MM.1S (cell line): Measurements from ENCODE around the gene ADRA1B.

ENCODE experiments used
- DNase-seq: peaks from one replicate; pipeline ENCODE4 v3.0.0-alpha.2; 2015
- H2AFZ ChIP-seq: fragments of 300-600 bp; sonication (generic); 2 replicates; pipeline ENCODE4 v1.6.0; 2016; ENCODE audit warnings: antibody characterized with exemption, low read length
- H3F3A ChIP-seq: fragments of 300-600 bp; sonication (generic); 2 replicates; pipeline ENCODE4 v1.6.1; 2016; ENCODE audit warnings: mild to moderate bottlenecking, antibody characterized with exemption, low read length, moderate library complexity, mixed read lengths; ENCODE audit not compliant: insufficient read depth
- H3K27ac ChIP-seq: fragments of 300-600 bp; sonication (generic); 2 replicates; pipeline ENCODE4 v1.5.1; 2016; ENCODE audit warnings: mild to moderate bottlenecking, low read length
- H3K27me3 ChIP-seq: fragments of 300-600 bp; sonication (generic); replicated peaks from 2 replicates; pipeline ENCODE4 v1.6.0; 2016; ENCODE audit warnings: low read length; ENCODE audit not compliant: insufficient read depth
- H3K36me3 ChIP-seq: fragments of 300-600 bp; sonication (generic); replicated peaks from 2 replicates; pipeline ENCODE4 v1.6.1; 2016; ENCODE audit warnings: mild to moderate bottlenecking, low read length, mixed read lengths; ENCODE audit not compliant: insufficient read depth
- H3K4me1 ChIP-seq: fragments of 300-600 bp; sonication (generic); 2 replicates; pipeline ENCODE4 v1.6.1; 2016; ENCODE audit warnings: low read length, mixed read lengths
- H3K4me2 ChIP-seq: fragments of 300-600 bp; sonication (generic); 2 replicates; pipeline ENCODE4 v1.6.0; 2016; ENCODE audit warnings: low read depth, low read length
- H3K4me3 ChIP-seq: fragments of 300-600 bp; sonication (generic); 2 replicates; pipeline ENCODE4 v1.5.1; 2016; ENCODE audit warnings: low read length, mixed read lengths
- H3K79me2 ChIP-seq: fragments of 300-600 bp; sonication (generic); 2 replicates; pipeline ENCODE4 v1.6.1; 2016; ENCODE audit warnings: mixed run types, low read length, mixed read lengths
- H3K9ac ChIP-seq: fragments of 300-600 bp; sonication (generic); 2 replicates; pipeline ENCODE4 v1.6.1; 2016; ENCODE audit warnings: low read length, mixed read lengths
- H3K9me2 ChIP-seq: fragments of 300-600 bp; sonication (generic); replicated peaks from 2 replicates; pipeline ENCODE4 v1.6.1; 2016; ENCODE audit warnings: mild to moderate bottlenecking, low read length, mixed read lengths; ENCODE audit not compliant: insufficient read depth
- H3K9me3 ChIP-seq: fragments of 300-600 bp; sonication (generic); replicated peaks from 2 replicates; pipeline ENCODE4 v1.6.1; 2016; ENCODE audit warnings: mild to moderate bottlenecking, low read length, mixed read lengths; ENCODE audit not compliant: insufficient read depth
- H4K20me1 ChIP-seq: fragments of 300-600 bp; sonication (generic); 2 replicates; pipeline ENCODE4 v1.6.1; 2016; ENCODE audit warnings: mild to moderate bottlenecking, low read length, moderate library complexity, mixed read lengths; ENCODE audit not compliant: insufficient read depth
- EZH2 ChIP-seq: fragments of 300-600 bp; sonication (generic); optimal IDR thresholded peaks from 2 replicates; pipeline ENCODE3; 2017; ENCODE audit warnings: low read depth, mild to moderate bottlenecking, antibody characterized with exemption, low read length, mixed read lengths
- EZH2phosphoT487 ChIP-seq: fragments of 300-600 bp; sonication (generic); IDR thresholded peaks from 2 replicates; pipeline ENCODE4 v1.6.1; 2018; ENCODE audit warnings: antibody characterized with exemption, low read length
- TF ChIP-seq, protein P1 (sequence below): fragments of 300-600 bp; sonication (generic); IDR thresholded peaks from 2 replicates; pipeline ENCODE4 v1.5.1; 2016; ENCODE audit warnings: antibody characterized with exemption, low read length, mixed read lengths

ADRA1B gene

DNA sequence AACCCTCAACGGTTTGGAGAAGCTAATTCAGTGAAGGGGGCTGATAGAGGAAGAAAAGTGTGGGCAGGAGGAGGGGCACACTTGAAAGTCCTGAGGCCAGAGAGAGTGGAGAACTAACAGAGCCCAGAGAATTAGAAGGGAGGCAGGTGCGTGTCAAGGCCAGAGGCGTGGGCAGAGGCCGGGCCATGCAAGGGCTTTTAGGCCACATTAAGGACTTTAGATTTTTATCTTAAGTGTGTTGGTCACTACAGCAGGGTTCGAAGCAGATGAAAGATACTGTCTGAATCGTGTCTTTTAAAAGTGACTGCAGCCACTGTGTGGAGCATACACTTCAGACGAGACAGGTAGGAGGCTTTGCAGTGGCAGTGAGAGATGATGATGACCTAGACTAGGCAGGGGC, 6.7 kb downstream of the ADRA1B start:
- DNase-seq = no peak
- H3K79me2 ChIP-seq = no peaks in the 10 kb centered on the region
- H3K27me3 ChIP-seq = no peaks in the 10 kb centered on the region
- no peak overlapping the region for H3K4me3 ChIP-seq
- no peak overlapping the region for H2AFZ ChIP-seq
- H3K9me2 ChIP-seq = no peaks in the 10 kb centered on the region
- no peaks in the 10 kb centered on the region for H3F3A ChIP-seq
- no peaks in the 10 kb centered on the region for H3K4me1 ChIP-seq
- no peaks in the 10 kb centered on the region for H3K9me3 ChIP-seq
- H3K36me3 ChIP-seq = no peaks in the 10 kb centered on the region
- TF ChIP-seq, protein P1, sequence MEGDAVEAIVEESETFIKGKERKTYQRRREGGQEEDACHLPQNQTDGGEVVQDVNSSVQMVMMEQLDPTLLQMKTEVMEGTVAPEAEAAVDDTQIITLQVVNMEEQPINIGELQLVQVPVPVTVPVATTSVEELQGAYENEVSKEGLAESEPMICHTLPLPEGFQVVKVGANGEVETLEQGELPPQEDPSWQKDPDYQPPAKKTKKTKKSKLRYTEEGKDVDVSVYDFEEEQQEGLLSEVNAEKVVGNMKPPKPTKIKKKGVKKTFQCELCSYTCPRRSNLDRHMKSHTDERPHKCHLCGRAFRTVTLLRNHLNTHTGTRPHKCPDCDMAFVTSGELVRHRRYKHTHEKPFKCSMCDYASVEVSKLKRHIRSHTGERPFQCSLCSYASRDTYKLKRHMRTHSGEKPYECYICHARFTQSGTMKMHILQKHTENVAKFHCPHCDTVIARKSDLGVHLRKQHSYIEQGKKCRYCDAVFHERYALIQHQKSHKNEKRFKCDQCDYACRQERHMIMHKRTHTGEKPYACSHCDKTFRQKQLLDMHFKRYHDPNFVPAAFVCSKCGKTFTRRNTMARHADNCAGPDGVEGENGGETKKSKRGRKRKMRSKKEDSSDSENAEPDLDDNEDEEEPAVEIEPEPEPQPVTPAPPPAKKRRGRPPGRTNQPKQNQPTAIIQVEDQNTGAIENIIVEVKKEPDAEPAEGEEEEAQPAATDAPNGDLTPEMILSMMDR = no peak
- TF ChIP-seq EZH2phosphoT487 = no peak
- no peak overlapping the region for H3K4me2 ChIP-seq
- no peak overlapping the region for H3K27ac ChIP-seq
- H4K20me1 ChIP-seq = no peaks in the 10 kb centered on the region
- H3K9ac ChIP-seq = no peak overlapping the region

DNA sequence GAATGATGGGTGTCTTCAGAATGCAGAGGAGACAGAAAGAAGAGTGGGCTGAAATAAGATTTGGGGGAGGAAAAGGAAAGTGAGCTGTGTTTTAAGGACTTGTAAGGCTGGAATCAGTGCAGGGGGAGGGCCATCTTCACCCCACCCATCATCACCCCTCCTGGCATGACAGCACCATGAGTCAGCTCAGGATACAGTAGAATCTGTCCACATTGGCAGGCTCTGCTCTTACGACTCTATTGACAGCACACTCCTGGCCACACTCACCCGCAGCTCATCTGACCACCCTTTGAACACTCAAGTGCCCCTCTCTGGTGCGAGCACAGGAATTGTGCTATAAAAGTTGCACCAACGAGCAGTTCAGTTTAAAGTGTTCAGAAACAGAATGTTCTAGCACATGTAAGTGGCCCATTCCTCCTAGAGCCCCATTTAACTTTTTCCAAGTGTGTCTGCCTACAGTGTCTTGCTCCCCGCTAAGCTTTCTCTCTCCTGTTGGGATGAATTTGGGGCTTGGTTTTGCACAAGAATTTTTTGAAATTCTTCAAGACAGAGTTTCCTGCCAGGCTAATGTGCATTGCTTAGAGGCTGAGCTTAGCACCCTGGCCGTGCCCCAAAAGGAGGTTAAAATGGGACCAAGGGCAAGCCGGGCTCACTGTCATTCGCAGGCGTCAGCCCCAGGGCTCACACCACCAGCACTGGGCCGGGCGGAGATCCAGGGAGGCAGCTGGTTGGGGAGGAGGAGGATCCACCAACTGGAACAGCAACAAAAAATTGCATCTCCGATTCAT, 12.0 kb downstream of the ADRA1B start:
- TF ChIP-seq EZH2phosphoT487 (no peak), EZH2 (no peak)
- TF ChIP-seq, protein P1 = no peak
- Histone ChIP-seq H3K9me2 (no peaks in the 10 kb centered on the region), H3K9ac (no peak overlapping the region), H3K4me1 (no peaks in the 10 kb centered on the region), H2AFZ (no peak overlapping the region), H3K27ac (no peak overlapping the region), H3F3A (no peaks in the 10 kb centered on the region), H3K9me3 (no peaks in the 10 kb centered on the region), H3K36me3 (no peaks in the 10 kb centered on the region), H3K79me2 (no peaks in the 10 kb centered on the region), H3K4me2 (no peak overlapping the region), H3K4me3 (no peak overlapping the region), H4K20me1 (no peaks in the 10 kb centered on the region), H3K27me3 (no peaks in the 10 kb centered on the region)
- no peak for DNase-seq

DNA sequence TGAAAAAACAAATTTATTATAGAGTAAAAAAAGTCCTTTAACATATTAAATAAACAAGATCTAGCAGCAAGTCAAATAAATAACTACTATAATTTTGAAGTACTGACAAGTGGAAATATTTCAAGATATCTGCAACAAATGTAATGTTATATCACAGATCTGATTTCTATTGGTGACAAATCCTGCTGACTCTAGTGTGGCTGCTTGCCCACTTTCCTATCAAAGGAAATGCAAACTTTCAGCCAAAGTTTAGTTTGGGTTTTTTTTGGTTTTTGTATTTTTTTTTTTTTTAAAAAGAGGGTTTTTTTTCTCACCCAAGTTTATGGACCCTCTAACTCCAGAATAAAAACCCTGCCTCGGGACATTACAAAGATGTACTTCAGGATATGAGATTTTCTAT, 12.9 kb downstream of the ADRA1B start:
- no peak for DNase-seq
- TF ChIP-seq EZH2 = no peak
- TF ChIP-seq, protein P1 = no peak
- no peak for TF ChIP-seq EZH2phosphoT487
- H3F3A ChIP-seq = no peaks in the 10 kb centered on the region
- no peaks in the 10 kb centered on the region for H3K36me3 ChIP-seq
- no peaks in the 10 kb centered on the region for H3K79me2 ChIP-seq
- no peaks in the 10 kb centered on the region for H3K27me3 ChIP-seq
- H3K9ac ChIP-seq = no peak overlapping the region
- H3K9me3 ChIP-seq = no peaks in the 10 kb centered on the region
- H3K27ac ChIP-seq = no peak overlapping the region
- H4K20me1 ChIP-seq = no peaks in the 10 kb centered on the region
- no peaks in the 10 kb centered on the region for H3K9me2 ChIP-seq
- H3K4me3 ChIP-seq = no peak overlapping the region
- H3K4me1 ChIP-seq = no peaks in the 10 kb centered on the region
- no peak overlapping the region for H3K4me2 ChIP-seq
- H2AFZ ChIP-seq = no peak overlapping the region
